IMR-90 (cell line): ENCODE data around the gene SMARCAD1. TPM values are rescaled to one million over a fixed set of nuclear protein-coding genes. Genes with fewer than 3 reads are reported as not detected.

Experiments
- ATAC-seq: fragments of 200-7000 bp; cut with Tn5 transposase; 2 replicates; pipeline ENCODE4 v1.9.1; 2020; ENCODE audit warnings: low read depth, mild to moderate bottlenecking, moderate library complexity
- BruUV-seq: library from RNA; stranded (reverse); fragments of 400-500 nt; replicated peaks from 2 replicates; lab custom pipeline; 2021; lab: Mats Ljungman, UMichigan
- CTCF ChIA-PET: fragments of 300-600 bp; formaldehyde crosslinking; extraction: SDS; loops from one replicate; lab custom pipeline; 2021; ENCODE audit warnings: antibody characterized with exemption; lab: Yijun Ruan, JAX
- POLR2A ChIA-PET: fragments of 300-600 bp; sonication (Branson Sonifier 250); formaldehyde crosslinking; loops from one replicate; lab custom pipeline; 2022; ENCODE audit warnings: antibody characterized with exemption; ENCODE audit not compliant: unreplicated experiment; lab: Charles Lee
- DNase-seq: peaks from one replicate; pipeline ENCODE4 v3.0.0; 2013
- H2AFZ ChIP-seq: replicated peaks from 2 replicates; pipeline ENCODE3; 2013; ENCODE audit warnings: low read length, mild to moderate bottlenecking; ENCODE audit not compliant: poor library complexity
- H2AK5ac ChIP-seq: 2 replicates; pipeline ENCODE4 v1.6.1; 2013; ENCODE audit warnings: low read depth, low read length, inconsistent platforms
- H2AK9ac ChIP-seq: replicated peaks from 2 replicates; pipeline ENCODE3; 2013; ENCODE audit warnings: mild to moderate bottlenecking, low read depth, low read length, moderate library complexity; ENCODE audit not compliant: poor library complexity
- H2BK120ac ChIP-seq: 2 replicates; pipeline ENCODE4 v1.6.1; 2013; ENCODE audit warnings: low read depth, low read length, inconsistent platforms
- H2BK15ac ChIP-seq: 3 replicates; pipeline ENCODE4 v1.6.1; 2013; ENCODE audit warnings: low read depth, low read length, inconsistent platforms
- H2BK20ac ChIP-seq: 2 replicates; pipeline ENCODE4 v1.6.1; 2013; ENCODE audit warnings: low read depth, mild to moderate bottlenecking, inconsistent platforms, low read length, moderate library complexity
- H2BK5ac ChIP-seq: 2 replicates; pipeline ENCODE4 v1.6.1; 2013; ENCODE audit warnings: mild to moderate bottlenecking, low read depth, low read length, inconsistent platforms; ENCODE audit not compliant: poor library complexity, severe bottlenecking
- H3K14ac ChIP-seq: replicated peaks from 2 replicates; pipeline ENCODE4 v1.6.1; 2013; ENCODE audit warnings: low read depth, low read length, inconsistent platforms
- H3K18ac ChIP-seq: 2 replicates; pipeline ENCODE4 v1.6.1; 2013; ENCODE audit warnings: low read depth, low read length, control low read depth
- H3K23ac ChIP-seq: 2 replicates; pipeline ENCODE4 v1.6.1; 2013; ENCODE audit warnings: low read depth, low read length, inconsistent platforms
- H3K27ac ChIP-seq: 2 replicates; pipeline ENCODE4 v1.5.1; 2013; ENCODE audit warnings: mild to moderate bottlenecking, control low read depth, low read length; ENCODE audit not compliant: insufficient read depth
- H3K27me3 ChIP-seq: 2 replicates; pipeline ENCODE4 v1.6.1; 2013; ENCODE audit warnings: low read length; ENCODE audit not compliant: control insufficient read depth, insufficient read depth
- H3K36me3 ChIP-seq: 2 replicates; pipeline ENCODE4 v1.6.1; 2013; ENCODE audit warnings: low read length, mixed read lengths; ENCODE audit not compliant: control insufficient read depth, insufficient read depth
- H3K4ac ChIP-seq: 2 replicates; pipeline ENCODE4 v1.6.1; 2013; ENCODE audit warnings: low read depth, low read length, inconsistent platforms
- H3K4me1 ChIP-seq: 2 replicates; pipeline ENCODE4 v1.6.1; 2013; ENCODE audit warnings: low read length, mixed read lengths; ENCODE audit not compliant: control insufficient read depth, insufficient read depth
- H3K4me2 ChIP-seq: 2 replicates; pipeline ENCODE4 v1.6.1; 2013; ENCODE audit warnings: low read depth, mild to moderate bottlenecking, control low read depth, low read length, moderate library complexity
- H3K4me3 ChIP-seq: 2 replicates; pipeline ENCODE4 v1.5.1; 2013; ENCODE audit warnings: low read depth, mild to moderate bottlenecking, control low read depth, low read length, moderate library complexity; ENCODE audit not compliant: insufficient read depth
- H3K56ac ChIP-seq: 2 replicates; pipeline ENCODE4 v1.6.1; 2013; ENCODE audit warnings: low read length, inconsistent platforms; ENCODE audit not compliant: insufficient read depth; ENCODE audit errors: extremely low read depth
- H3K79me1 ChIP-seq, 2 experiments: 2 replicates each; pipeline ENCODE4 v1.6.1; 2013; ENCODE audit warnings: low read length in 2 of 2, inconsistent platforms in 1 of 2, low read depth in 1 of 2
- H3K9ac ChIP-seq: 2 replicates; pipeline ENCODE4 v1.6.1; 2013; ENCODE audit warnings: low read depth, low read length, control low read depth
- H3K9me1 ChIP-seq: 2 replicates; pipeline ENCODE4 v1.6.1; 2013; ENCODE audit warnings: low read length, inconsistent platforms; ENCODE audit not compliant: insufficient read depth
- H3K9me3 ChIP-seq: 2 replicates; pipeline ENCODE4 v1.6.1; 2013; ENCODE audit warnings: low read length; ENCODE audit not compliant: control insufficient read depth, insufficient read depth
- H4K20me1 ChIP-seq: 2 replicates; pipeline ENCODE4 v1.6.1; 2013; ENCODE audit warnings: low read length, inconsistent platforms; ENCODE audit not compliant: insufficient read depth
- H4K5ac ChIP-seq: 2 replicates; pipeline ENCODE4 v1.6.1; 2013; ENCODE audit warnings: mild to moderate bottlenecking, low read depth, low read length, control low read depth
- H4K8ac ChIP-seq, 2 experiments: 2 replicates each; pipeline ENCODE4 v1.6.1; 2013; ENCODE audit warnings: low read depth in 2 of 2, low read length in 2 of 2, control low read depth in 1 of 2, inconsistent platforms in 1 of 2
- H4K91ac ChIP-seq: 2 replicates; pipeline ENCODE4 v1.6.1; 2013; ENCODE audit warnings: low read depth, low read length, inconsistent platforms; ENCODE audit not compliant: insufficient read depth
- CTCF ChIP-seq: conservative IDR thresholded peaks from 2 replicates; pipeline ENCODE4 v1.5.1; 2012; ENCODE audit warnings: mild to moderate bottlenecking, low read depth, low read length, improper control_type of control experiment
- POLR2A ChIP-seq: IDR thresholded peaks from 2 replicates; pipeline ENCODE4 v1.6.1; 2012; ENCODE audit warnings: mild to moderate bottlenecking, low read depth, low read length
- RAD21 ChIP-seq: IDR thresholded peaks from 2 replicates; pipeline ENCODE4 v1.6.1; 2012; ENCODE audit warnings: low read length, improper control_type of control experiment
- SMC3 ChIP-seq: fragments of 150-350 bp; IDR thresholded peaks from 2 replicates; pipeline ENCODE4 v1.6.1; 2016; ENCODE audit warnings: low read depth, mild to moderate bottlenecking, antibody characterized with exemption, low read length, moderate library complexity
- WGBS, 2 experiments: methylation state at CpG; one replicate each; pipeline versions ENCODE4 v1.1.5 to v1.1.7; 2013; ENCODE audit warnings: missing lambda C conversion rate in 2 of 2; ENCODE audit not compliant: insufficient read length in 1 of 2; ENCODE audit errors: extremely low coverage in 2 of 2; 5-methylcytosine and 5-hydroxymethylcytosine counted together
- dilution Hi-C: fragments of 300-500 bp; cut with HindIII; formaldehyde crosslinking; loops from one replicate; pipeline ENCODE4 v1.14.3; 2018; ENCODE audit warnings: low sequenced_read_pairs; ENCODE audit not compliant: unreplicated experiment
- in situ Hi-C: fragments of 300-500 bp; cut with MboI; formaldehyde crosslinking; loops from 3 replicates; pipeline ENCODE4 v1.14.3; 2019; ENCODE audit warnings: low sequenced_read_pairs, inconsistent platforms, mixed read lengths
- intact Hi-C: fragments of 100-400 bp; cut with micrococcal nuclease; formaldehyde crosslinking; loops from 2 replicates; pipeline ENCODE4 v1.10.0; 2022
- polyA plus RNA-seq, 3 experiments: library from polyadenylated mRNA; depleted of rRNA; stranded (reverse); fragments of >200 nt; gene quantifications; 2 replicates each; pipeline ENCODE4 v1.2.3, GENCODE V29; 2012; ENCODE audit warnings: low replicate concordance in 1 of 3
- total RNA-seq: library from RNA; depleted of rRNA; stranded (reverse); fragments of >200 nt; gene quantifications from 2 replicates; pipeline ENCODE4 v1.2.3, GENCODE V29; 2012

The SMARCAD1 gene
- total and polyA plus RNA-seq, 2 of the 4 experiments (the other 2 are of a cell fraction), result 12.3 to 35.3 TPM

GRCh38 chr4:94332983-94333590 is 125.4 kb downstream of the SMARCAD1 start:
- intact Hi-C loops (no loop called here), dilution Hi-C loops (no loop called here), in situ Hi-C loops (no loop called here)
- Histone ChIP-seq H2AFZ (no peak overlapping the region), H3K18ac (no peak overlapping the region), H2BK120ac (no peak overlapping the region), H3K4ac (no peak overlapping the region), H3K9ac (no peak overlapping the region), H3K4me1 (no peaks in the 10 kb centered on the region), H3K14ac (no peak overlapping the region), H3K9me3 (no peaks in the 10 kb centered on the region), H3K56ac (no peak overlapping the region), H2AK9ac (no peak overlapping the region), H4K91ac (no peak overlapping the region), H3K36me3 (no peaks in the 10 kb centered on the region), H3K27me3 (peaks cover 2% of the 10 kb centered on the region), H3K23ac (no peak overlapping the region), H2BK20ac (no peak overlapping the region), H2BK5ac (no peak overlapping the region), H3K27ac (no peak overlapping the region), H3K4me2 (no peak overlapping the region), H4K8ac (no peak overlapping the region), H3K9me1 (no peaks in the 10 kb centered on the region), H4K5ac (no peak overlapping the region), H3K79me1 (no peaks in the 10 kb centered on the region), H4K20me1 (no peaks in the 10 kb centered on the region), H2BK15ac (no peak overlapping the region), H2AK5ac (no peak overlapping the region), H3K4me3 (no peak overlapping the region)
- ATAC-seq (no peak), DNase-seq (no peak)
- BruUV-seq, result no TSS peak
- TF ChIP-seq CTCF, result peak; percentile 25; the same call in 1 of the 2 replicates
- TF ChIP-seq SMC3, result peak; percentile 24
- TF ChIP-seq POLR2A, result no peak
- peak; percentile 49 for TF ChIP-seq RAD21
- CTCF ChIA-PET, result no interaction called here
- POLR2A ChIA-PET, result no interaction called here
- no CpG with 5 or more reads among the region's 5 CpGs for WGBS, 2 experiments
